Small intestine (tissue), 7 donors: Measurements from ENCODE around the gene SLC6A18. TPM values are rescaled to one million over a fixed set of nuclear protein-coding genes. Genes with fewer than 3 reads are reported as not detected.

Experiments
- DNase-seq, 2 donors: peaks; one replicate each; pipeline versions ENCODE4 v3.0.0 to v3.0.0-alpha.2; 2013
- FAIRE-seq: peaks from 2 replicates; lab custom pipeline; 2012; peaks lifted over from hg19 to GRCh38; lab: Jason Lieb, UNC
- H3K27ac ChIP-seq, 3 donors: one replicate each; pipeline ENCODE4 v1.5.1; 2013; ENCODE audit warnings: low read length in 2 of 3, mild to moderate bottlenecking in 2 of 3, control low read depth in 1 of 3, inconsistent platforms in 1 of 3, low read depth in 1 of 3, moderate library complexity in 1 of 3
- H3K27me3 ChIP-seq, 3 donors: one replicate each; pipeline ENCODE4 v1.6.1; 2013; ENCODE audit warnings: low read length in 3 of 3, inconsistent platforms in 1 of 3; ENCODE audit not compliant: control insufficient read depth in 3 of 3, insufficient read depth in 3 of 3
- H3K36me3 ChIP-seq, 3 donors: one replicate each; pipeline ENCODE4 v1.6.1; 2013; ENCODE audit warnings: low read length in 3 of 3, inconsistent platforms in 1 of 3, low read depth in 1 of 3, mild to moderate bottlenecking in 1 of 3, moderate library complexity in 1 of 3; ENCODE audit not compliant: control insufficient read depth in 3 of 3, insufficient read depth in 2 of 3
- H3K4me1 ChIP-seq, 3 donors: one replicate each; pipeline ENCODE4 v1.6.1; 2013; ENCODE audit warnings: low read length in 2 of 3, inconsistent platforms in 1 of 3, low read depth in 1 of 3, mild to moderate bottlenecking in 1 of 3, moderate library complexity in 1 of 3; ENCODE audit not compliant: control insufficient read depth in 3 of 3, insufficient read depth in 2 of 3
- H3K4me3 ChIP-seq, 3 donors: one replicate each; pipeline ENCODE4 v1.5.1; 2013; ENCODE audit warnings: low read length in 3 of 3, control low read depth in 1 of 3, inconsistent platforms in 1 of 3, low read depth in 1 of 3, mild to moderate bottlenecking in 1 of 3, moderate library complexity in 1 of 3
- H3K9me3 ChIP-seq, 2 donors: one replicate each; pipeline ENCODE4 v1.6.1; 2013; ENCODE audit warnings: low read depth in 1 of 2, low read length in 1 of 2; ENCODE audit not compliant: control insufficient read depth in 2 of 2, insufficient read depth in 1 of 2
- WGBS, 3 donors: extraction: QIAGEN DNeasy Blood & Tissue Kit; methylation state at CpG; one replicate each; pipeline ENCODE4 v1.1.7; 2013; 5-methylcytosine and 5-hydroxymethylcytosine counted together
- polyA plus RNA-seq, 4 donors: library from polyadenylated mRNA; stranded (reverse) in 3 of 4; unstranded in 1 of 4; fragments of 200-250 nt in 3 of 4; fragments of 120-200 nt in 1 of 4; gene quantifications; one replicate each; pipeline versions ENCODE4 v1.2.1 to v1.2.3, GENCODE V29; 2013
- donor health status: healthy with polysubstance abuse.
- donor health status: control.
- donor health status: control.
- donor health status: Bipolar disorder and iron deficiency.
- donor health status: healthy.

Gene SLC6A18
- polyA plus RNA-seq, 4 donors, result 0.04 TPM; not detected in 2

DNA sequence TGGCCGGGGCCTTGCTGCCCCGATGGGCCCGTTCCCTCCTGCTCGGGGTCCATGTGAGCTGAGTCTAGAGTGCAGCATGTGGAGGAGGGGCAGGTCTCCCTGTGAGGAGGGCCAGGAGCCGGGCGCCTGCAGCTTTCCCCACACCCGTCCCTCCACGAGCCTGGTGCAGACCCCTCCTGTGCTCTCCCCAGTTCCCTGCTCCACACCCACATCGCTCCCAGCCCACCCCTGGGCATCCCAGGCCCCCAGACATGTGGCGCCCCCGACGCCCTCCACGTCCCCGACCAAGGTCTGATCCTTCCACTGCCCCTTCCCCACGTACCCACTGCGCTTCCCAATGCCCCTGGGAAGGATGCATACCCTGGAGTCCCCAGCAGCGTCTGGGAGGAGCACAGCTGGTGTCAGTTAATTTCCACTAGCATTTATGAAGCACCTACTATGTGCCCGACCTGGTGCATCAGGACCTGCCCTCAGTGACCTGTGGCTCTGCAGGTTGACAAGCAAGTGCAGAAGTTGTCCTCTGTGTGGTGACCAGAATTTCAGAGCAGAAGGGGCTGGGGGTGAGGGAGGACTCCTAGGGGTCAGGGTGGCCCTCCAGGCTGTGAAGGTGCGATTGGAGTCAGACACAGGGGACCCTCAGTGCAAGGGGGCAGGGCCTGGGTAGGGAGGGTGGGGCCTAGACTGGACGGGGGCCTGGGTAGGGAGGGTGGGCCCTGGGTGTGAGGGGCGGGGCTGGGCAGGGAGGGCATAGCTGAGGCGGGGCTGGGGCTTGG, 10.8 kb upstream of the SLC6A18 start:
- H3K36me3 ChIP-seq, result peaks cover 0 to 93% (median 24%) of the 10 kb centered on the region in 3 donors
- no peak overlapping the region for H3K27ac ChIP-seq
- peaks cover 0 to 13% (median 0%) of the 10 kb centered on the region in 3 donors for H3K4me1 ChIP-seq
- H3K4me3 ChIP-seq, result no peak overlapping the region
- WGBS, 3 donors, result 71 to 81% (median 80%) methylated on average over 20 to 22 of the region's 22 CpGs
- no peak for DNase-seq
- no peak for FAIRE-seq
- H3K9me3 ChIP-seq, result peaks cover 0 to 5% of the 10 kb centered on the region in 2 donors
- H3K27me3 ChIP-seq, result no peaks in the 10 kb centered on the region

- DNase-seq, result no peak
- Histone ChIP-seq H3K27ac (no peak overlapping the region), H3K27me3 (no peaks in the 10 kb centered on the region), H3K4me1 (peaks cover 0 to 7% (median 0%) of the 10 kb centered on the region in 3 donors), H3K4me3 (no peak overlapping the region), H3K9me3 (peaks cover 0 to 5% of the 10 kb centered on the region in 2 donors), H3K36me3 (peaks cover 0 to 95% (median 27%) of the 10 kb centered on the region in 3 donors)
- no peak for FAIRE-seq
- WGBS, 3 donors, result 58 to 69% (median 68%) methylated on average over 2 of the region's 2 CpGs
Observed at GRCh38 chr5:1214936-1215220, 10.3 kb upstream of the SLC6A18 start.

GRCh38 chr5:1215320-1216096, 9.7 kb upstream of the SLC6A18 start:
- FAIRE-seq (no peak), DNase-seq (no peak)
- Histone ChIP-seq H3K4me1 (peaks cover 0 to 1% (median 0%) of the 10 kb centered on the region in 3 donors), H3K9me3 (peaks cover 0 to 5% of the 10 kb centered on the region in 2 donors), H3K36me3 (peaks cover 0 to 95% (median 27%) of the 10 kb centered on the region in 3 donors), H3K4me3 (no peak overlapping the region), H3K27me3 (no peaks in the 10 kb centered on the region), H3K27ac (no peak overlapping the region)
- 94 to 97% (median 95%) methylated on average over 23 of the region's 23 CpGs for WGBS, 3 donors

DNA sequence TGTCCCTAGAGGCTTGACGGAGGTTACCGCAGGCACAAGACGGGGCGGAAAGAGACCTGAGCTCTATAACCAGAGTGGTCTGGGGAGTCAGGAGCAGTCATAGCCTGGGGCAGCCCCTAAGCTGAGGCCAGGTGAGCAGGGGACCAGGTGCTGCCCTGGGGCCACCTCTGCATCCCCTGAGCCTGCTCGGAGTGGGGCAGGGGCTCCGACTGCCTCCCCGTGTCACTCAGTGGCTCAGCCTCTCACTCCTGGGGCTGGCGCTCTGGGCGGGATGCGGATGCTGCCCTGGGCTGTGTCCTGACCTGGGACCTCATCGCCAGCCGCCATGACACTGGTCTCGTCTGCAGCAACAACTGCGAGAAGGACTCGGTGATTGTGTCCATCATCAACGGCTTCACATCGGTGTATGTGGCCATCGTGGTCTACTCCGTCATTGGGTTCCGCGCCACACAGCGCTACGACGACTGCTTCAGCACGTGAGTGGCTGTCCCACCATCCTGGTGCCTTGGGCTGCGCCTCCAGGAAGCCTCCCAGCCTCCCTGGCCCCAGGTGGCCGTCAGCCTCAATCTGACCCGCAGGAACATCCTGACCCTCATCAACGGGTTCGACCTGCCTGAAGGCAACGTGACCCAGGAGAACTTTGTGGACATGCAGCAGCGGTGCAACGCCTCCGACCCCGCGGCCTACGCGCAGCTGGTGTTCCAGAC, 8.8 kb upstream of the SLC6A18 start:
- no peak overlapping the region for H3K27ac ChIP-seq
- DNase-seq (no peak), FAIRE-seq (no peak)
- WGBS, 3 donors, result 93 to 96% (median 95%) methylated on average over 37 to 38 of the region's 38 CpGs
- H3K36me3 ChIP-seq, result peaks cover 0 to 95% (median 29%) of the 10 kb centered on the region in 3 donors
- H3K4me3 ChIP-seq, result no peak overlapping the region
- peaks cover 0 to 5% of the 10 kb centered on the region in 2 donors for H3K9me3 ChIP-seq
- no peaks in the 10 kb centered on the region for H3K27me3 ChIP-seq
- H3K4me1 ChIP-seq, result no peaks in the 10 kb centered on the region

DNA sequence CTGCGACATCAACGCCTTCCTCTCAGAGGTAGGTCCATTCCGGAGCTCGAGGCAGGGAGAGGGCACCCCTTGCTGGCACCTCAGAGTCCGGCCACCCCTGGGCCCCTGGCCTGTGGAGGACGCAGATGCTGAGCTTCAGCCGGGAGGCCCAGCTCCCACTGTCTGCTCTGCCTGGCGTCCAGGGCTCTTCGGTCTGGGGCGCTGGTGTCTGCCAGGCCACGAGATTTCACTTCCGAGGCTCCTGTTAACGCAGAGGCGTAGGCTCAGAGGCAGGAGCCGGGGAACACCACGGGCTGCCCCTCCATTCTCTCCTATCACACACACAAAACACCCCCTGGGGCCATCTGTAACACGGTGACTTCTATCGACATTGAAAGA, 8.3 kb upstream of the SLC6A18 start:
- Histone ChIP-seq H3K27ac (no peak overlapping the region), H3K9me3 (peaks cover 0 to 5% of the 10 kb centered on the region in 2 donors), H3K4me1 (no peaks in the 10 kb centered on the region), H3K4me3 (no peak overlapping the region), H3K27me3 (no peaks in the 10 kb centered on the region), H3K36me3 (peaks cover 0 to 95% (median 30%) of the 10 kb centered on the region in 3 donors)
- FAIRE-seq (no peak), DNase-seq (no peak)
- 85 to 89% (median 89%) methylated on average over 18 of the region's 18 CpGs for WGBS, 3 donors

DNA sequence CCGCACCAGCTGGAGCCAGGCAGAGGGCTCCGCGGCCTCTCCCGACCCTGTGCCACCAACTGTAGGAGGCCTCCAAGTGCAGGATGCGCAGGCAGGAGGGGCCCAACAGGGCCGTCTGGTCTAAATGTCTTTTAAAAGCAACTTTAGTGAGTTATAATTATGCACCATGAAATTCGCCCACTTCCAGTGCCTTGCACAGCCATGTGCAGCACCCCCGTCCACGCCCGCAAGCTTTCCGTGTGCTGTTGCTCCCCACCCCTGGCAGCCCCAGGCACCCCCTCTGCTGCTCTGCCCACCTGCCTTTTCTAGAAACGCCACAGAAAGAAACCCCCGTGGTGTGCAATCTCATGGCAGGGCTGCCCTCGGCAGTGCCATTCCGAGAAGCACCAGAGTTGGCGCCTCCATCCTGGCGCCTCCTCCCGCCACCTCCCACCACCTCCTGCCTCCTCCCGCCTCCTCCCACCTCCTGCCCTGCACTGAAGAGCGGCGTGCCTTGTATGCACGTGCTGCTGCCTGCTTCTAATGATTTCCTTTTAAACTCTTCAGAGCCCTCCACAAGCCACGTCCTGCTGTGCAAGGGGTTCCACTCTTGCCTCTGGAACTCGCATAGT, 7.5 kb upstream of the SLC6A18 start:
- WGBS, 3 donors, result 67 to 90% (median 76%) methylated on average over 23 to 24 of the region's 24 CpGs
- H3K36me3 ChIP-seq, result peaks cover 0 to 92% (median 30%) of the 10 kb centered on the region in 3 donors
- DNase-seq (no peak), FAIRE-seq (no peak)
- H3K4me1 ChIP-seq, result no peaks in the 10 kb centered on the region
- peaks cover 0 to 5% of the 10 kb centered on the region in 2 donors for H3K9me3 ChIP-seq
- no peak overlapping the region for H3K4me3 ChIP-seq
- no peak overlapping the region for H3K27ac ChIP-seq
- no peaks in the 10 kb centered on the region for H3K27me3 ChIP-seq

GRCh38 chr5:1218351-1219080, 6.7 kb upstream of the SLC6A18 start:
- H3K36me3 ChIP-seq, result peaks cover 0 to 95% (median 36%) of the 10 kb centered on the region in 3 donors
- no peaks in the 10 kb centered on the region for H3K27me3 ChIP-seq
- DNase-seq, result no peak
- no peak overlapping the region for H3K27ac ChIP-seq
- no peaks in the 10 kb centered on the region for H3K4me1 ChIP-seq
- H3K9me3 ChIP-seq, result peaks cover 0 to 5% of the 10 kb centered on the region in 2 donors
- 90 to 92% (median 91%) methylated on average over 38 of the region's 38 CpGs for WGBS, 3 donors
- FAIRE-seq, result no peak
- no peak overlapping the region for H3K4me3 ChIP-seq
